Measurements from ENCODE around the gene PLXNB3.

Gene PLXNB3

DNA sequence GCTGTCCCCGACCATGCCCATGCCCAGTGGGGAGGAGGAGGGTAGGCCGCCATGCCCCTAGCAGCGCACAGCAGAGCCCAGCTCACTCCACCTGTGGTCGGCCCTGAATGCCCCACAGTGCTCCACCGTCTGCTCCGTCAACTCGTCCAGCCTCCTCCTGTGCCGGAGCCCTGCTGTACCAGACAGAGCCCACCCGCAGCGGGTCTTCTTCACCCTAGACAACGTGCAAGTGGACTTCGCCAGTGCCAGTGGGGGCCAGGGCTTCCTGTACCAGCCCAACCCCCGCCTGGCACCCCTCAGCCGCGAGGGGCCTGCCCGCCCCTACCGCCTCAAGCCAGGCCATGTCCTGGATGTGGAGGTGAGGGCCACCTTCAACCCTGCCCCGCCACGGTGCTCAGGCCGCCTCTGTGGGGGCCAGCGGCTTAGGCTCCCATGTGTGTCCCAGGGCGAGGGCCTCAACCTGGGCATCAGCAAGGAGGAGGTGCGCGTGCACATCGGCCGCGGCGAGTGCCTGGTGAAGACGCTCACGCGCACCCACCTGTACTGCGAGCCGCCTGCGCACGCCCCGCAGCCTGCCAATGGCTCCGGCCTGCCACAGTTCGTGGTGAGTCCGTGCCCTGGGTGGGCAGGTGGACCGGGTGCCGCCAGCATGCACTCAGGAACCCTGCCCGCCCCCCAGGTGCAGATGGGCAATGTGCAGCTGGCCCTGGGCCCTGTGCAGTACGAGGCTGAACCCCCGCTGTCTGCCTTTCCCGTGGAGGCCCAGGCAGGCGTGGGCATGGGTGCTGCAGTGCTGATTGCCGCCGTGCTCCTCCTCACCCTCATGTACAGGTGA lies 9.9 kb downstream of the PLXNB3 start:
- DNase-seq (ENCODE audit: low read depth): no peak

DNA sequence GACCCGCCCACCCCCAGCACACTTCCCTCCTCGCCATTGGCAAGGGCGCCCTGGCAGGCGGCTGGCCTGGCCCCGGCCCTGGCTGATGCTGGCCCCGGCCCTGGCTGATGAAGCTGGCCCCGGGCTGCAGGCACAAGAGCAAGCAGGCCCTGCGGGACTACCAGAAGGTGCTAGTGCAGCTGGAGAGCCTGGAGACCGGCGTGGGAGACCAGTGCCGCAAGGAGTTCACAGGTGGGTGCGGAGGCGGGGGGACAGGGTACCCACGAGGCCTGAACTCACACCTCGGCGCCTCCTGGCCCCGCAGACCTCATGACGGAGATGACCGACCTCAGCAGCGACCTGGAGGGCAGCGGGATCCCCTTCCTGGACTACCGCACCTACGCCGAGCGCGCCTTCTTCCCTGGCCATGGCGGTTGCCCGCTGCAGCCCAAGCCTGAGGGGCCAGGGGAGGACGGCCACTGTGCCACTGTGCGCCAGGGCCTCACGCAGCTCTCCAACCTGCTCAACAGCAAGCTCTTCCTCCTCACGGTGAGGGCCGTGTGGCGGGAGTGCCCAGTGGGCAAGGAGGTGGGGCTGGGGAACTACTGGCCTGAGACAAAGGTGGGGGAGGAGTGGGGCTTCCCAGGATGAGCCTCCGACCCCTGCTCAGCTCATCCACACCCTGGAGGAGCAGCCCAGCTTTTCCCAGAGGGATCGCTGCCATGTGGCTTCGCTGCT lies 10.7 kb downstream of the PLXNB3 start:
- DNase-seq (ENCODE audit: low read depth): no peak

DNA sequence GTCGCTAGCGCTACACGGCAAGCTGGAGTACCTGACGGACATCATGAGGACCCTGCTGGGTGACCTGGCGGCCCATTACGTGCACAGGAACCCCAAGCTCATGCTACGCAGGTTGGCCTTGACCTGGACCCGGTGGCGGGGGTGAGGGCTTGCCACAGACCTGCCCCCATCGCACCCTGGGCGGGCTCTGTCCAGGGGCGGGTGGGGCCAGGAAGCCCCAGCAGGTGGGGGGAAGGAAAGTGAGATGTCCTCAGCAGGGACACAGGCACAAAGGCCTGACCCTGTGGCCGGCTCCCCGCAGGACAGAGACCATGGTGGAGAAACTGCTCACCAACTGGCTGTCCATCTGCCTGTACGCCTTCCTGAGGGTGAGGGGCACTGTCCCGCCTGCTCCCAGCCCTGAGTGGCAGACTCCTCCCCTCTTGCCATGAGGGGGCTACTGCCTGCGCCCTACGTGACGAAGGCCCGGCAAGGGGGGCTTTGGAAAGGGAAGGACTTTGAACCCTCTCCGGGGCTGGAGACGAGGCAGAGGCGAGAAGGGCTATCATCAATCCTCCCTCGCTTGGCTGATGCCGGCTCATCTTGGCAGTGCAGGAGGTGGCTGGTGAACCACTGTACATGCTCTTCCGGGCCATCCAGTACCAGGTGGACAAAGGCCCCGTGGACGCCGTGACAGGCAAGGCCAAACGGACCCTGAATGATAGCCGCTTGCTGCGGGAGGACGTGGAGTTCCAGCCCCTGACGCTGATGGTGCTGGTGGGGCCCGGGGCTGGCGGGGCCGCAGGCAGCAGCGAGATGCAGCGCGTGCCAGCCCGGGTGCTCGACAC lies 11.5 kb downstream of the PLXNB3 start:
- DNase-seq (ENCODE audit: low read depth): no peak

DNA sequence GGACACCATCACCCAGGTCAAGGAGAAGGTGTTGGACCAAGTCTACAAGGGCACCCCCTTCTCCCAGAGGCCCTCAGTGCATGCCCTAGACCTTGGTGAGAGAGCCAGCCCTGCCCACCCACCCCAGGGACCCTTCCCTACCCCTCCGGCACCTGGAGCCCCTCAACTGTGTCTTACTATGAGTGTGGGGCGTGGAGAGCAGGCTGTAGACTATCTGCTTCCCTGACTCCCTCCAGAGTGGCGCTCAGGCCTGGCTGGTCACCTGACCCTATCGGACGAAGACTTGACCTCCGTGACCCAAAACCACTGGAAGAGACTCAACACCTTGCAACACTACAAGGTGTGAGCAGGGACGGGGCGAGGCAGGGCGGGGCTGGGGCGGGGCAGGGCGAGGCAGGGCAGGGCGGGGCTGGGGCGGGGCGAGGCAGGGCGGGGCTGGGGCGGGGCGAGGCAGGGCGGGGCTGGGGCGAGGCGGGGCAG lies 12.1 kb downstream of the PLXNB3 start:
- DNase-seq (ENCODE audit: low read depth): no peak

DNA sequence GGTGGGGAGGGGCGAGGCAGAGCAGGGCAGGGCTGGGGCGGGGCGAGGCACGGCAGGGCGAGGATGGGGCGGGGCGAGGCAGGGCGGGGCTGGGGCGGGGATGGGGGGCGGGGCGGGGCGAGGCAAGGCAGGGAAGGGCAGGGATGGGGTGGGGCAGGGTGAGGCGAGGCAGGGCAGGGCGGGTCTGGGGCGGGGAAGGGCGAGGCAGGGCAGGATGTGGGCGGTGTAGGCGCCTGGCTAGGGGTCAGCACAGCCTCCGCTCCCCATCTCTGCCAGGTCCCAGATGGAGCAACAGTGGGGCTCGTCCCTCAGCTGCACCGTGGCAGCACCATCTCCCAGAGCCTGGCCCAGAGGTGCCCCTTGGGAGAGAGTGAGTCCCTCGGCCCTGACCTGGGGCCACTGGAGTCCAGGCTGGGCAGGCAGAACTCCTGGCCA lies 12.6 kb downstream of the PLXNB3 start:
- no peak for DNase-seq (ENCODE audit: low read depth)

DNA sequence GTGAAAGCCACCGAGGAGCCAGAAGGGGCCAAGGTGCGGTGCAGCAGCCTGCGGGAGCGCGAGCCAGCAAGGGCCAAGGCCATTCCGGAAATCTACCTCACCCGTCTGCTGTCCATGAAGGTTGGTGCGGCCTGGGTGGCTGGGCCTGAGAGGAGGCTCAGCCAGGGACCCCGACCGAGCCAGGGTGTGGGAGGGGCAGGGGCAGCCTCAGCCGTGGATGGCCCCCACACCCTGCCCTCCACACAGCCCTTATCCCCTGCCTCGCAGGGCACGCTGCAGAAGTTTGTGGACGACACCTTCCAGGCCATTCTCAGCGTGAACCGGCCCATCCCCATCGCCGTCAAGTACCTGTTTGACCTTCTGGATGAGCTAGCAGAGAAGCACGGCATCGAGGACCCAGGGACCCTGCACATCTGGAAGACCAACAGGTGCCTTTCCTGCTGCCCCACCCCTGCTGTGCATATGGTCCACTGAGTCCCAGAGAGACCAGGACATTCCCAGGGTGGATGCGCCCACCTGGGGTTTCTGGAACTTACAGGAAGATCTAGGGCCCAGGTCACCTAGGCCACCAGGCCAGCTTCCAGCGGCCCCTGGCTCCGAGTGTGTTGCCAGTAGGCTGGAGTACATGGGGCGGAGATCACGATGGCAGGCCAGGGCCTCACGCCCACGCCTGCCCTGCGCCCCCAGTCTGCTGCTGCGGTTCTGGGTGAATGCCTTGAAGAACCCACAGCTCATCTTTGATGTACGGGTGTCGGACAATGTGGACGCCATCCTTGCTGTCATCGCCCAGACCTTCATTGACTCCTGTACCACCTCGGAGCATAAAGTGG lies 13.4 kb downstream of the PLXNB3 start:
- DNase-seq (ENCODE audit: low read depth): no peak

DNA sequence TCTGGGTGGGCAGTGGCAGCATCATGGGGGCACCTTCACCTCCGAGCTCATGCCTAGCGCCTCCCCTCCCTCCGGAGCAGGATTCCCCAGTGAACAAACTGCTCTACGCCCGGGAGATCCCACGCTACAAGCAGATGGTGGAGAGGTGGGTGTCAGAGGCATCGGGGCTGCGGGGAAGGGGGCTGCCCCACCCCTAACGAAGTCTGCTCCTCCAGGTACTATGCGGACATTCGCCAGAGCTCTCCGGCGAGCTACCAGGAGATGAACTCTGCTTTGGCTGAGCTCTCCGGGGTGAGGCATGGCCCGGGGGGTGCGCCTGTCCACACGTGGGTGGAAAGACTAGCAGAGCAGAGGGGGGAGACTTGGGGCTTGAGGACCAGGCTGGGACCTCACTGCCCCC lies 14.1 kb downstream of the PLXNB3 start:
- DNase-seq (ENCODE audit: low read depth): no peak

DNA sequence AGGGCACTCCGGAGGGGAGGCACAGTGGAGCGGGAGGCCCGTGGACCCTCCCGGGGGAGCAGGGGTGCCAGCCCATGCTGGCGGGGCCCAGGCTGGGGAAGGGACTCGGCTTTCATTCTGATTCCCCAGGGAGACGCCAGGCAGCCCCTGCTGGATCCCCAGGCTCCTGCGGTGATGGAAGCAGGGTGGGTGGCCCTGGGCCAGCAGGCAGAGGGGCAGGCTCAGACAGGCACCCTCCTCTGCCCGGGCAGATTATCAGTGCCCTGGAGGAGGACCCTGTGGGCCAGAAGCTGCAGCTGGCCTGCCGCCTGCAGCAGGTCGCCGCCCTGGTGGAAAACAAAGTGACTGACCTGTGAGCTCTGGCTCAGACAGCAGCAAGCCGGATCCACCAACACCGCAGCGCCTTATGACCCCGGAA lies 14.6 kb downstream of the PLXNB3 start:
- no peak for DNase-seq (ENCODE audit: low read depth)

DNA sequence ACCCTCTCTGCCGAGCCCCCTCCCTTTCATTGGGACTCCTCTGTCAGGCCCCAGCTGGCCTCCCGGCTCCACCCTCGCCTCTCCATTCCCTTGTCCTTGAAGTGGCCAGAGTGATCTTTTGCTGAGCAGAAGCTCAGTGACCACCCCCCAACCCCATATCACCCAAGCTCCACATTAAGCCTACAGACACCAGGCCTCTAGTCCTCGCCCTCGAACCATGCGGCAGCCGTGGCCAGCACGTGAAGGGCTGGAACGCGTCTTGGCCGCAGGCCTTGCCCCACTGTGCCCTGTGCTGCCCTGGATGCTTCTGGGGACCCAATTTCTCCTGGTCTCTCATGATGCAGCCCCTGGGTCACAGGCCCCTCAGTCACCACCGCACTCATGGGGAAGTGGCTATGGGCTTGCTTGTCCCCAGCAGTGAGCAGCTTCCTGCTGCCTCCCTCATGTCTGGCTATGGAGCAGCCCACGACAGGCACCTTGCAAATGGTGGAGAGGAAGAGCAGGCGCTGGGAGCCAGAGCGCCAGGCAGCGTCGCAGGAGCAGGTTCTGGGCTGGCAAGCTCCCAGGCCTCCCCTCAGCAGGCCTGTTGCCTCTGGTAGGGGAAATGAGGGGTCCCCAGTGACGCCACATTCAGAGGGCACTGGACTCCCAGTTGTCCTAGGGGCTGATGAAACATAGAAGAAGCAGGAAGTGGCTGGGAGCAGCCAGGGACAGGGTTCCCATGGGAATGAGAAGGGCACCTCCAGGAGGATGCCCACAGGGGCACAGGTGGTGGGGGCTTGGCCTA lies 16.0 kb downstream of the PLXNB3 start:
- DNase-seq (ENCODE audit: low read depth): no peak

DNA sequence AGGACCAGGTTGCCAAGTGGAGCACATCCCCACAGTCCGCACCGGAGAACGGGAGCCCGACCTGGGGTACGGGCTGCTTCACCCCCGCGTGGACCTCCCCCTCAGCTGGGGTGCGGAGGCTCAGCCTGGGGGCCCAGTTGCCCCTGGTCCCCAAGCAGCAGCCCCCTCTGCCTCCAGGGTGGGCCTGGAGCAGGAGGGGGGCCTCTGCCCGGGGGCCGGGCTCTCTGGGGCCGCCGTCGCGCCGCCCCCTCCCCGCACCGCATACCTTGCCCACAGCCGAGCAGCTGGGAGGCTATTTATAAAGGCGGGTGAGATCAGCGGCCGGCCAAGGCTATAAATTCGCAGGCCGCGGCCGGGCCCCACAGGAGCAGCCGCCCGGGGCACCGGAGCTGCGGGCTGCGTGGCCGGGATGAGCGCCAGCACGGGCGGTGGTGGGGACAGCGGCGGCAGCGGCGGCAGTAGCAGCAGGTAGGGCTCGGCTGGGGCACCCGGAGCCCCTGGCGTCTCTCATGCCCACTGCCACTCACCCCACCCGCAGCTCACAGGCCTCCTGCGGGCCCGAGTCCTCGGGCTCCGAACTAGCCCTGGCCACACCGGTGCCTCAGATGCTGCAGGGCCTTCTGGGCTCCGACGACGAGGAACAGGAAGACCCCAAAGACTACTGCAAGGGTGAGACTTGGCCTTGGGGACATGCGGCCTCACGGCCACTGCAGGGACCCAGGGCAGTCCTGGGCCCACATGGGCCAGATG lies 16.8 kb downstream of the PLXNB3 start, which contains the start of gene SRPK3:
Gene SRPK3, plus strand, starts transcription at position 364 of the 750 bp plus-strand sequence. Its CDS starts 46 bp downstream, at position 410.
- DNase-seq (ENCODE audit: low read depth): no peak

DNA sequence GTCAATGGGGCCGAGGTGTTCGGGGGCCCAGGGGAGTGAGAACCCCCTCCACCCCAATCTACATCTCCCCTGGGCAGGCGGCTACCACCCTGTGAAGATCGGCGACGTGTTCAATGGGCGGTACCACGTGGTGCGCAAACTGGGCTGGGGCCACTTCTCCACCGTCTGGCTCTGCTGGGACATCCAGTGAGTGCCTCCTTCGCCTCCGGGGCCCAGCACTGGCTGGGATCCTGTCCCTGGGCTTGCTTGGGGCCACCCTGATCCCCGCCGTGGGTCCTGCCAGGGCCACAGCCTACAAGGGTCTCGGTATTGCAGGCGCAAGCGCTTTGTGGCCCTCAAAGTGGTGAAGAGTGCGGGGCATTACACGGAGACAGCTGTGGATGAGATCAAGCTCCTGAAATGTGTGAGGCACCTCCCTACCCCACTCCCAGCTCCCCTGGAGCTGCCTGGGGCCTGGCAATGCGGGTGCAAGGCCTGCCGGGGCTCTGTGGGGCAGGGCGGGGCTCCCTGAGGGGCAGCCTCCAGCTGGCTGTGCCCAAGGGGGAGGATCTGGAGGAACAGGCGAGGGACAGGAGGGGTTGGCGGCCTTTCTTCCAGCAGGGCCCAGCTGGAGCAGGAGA lies 17.5 kb downstream of the PLXNB3 start:
- no peak for DNase-seq (ENCODE audit: low read depth)

DNA sequence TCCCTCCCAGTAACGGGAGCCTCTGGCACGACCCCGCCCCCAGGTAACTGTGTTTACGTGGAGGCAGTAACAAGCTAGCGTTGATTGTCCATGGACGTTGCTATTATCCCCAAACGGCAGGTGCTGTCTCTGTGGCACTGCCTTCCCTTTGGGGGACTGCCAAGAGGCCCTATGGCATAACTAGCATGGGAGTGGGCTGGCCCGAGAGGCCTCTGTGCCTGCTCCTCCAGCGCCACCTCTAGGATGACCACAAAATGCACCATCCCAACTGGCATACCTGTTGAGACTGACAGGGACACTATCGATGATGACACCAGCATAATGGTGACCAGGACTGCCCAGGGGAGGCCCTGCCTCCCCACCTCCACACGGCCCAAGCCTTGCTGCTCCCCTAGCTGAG lies 18.3 kb downstream of the PLXNB3 start:
- DNase-seq (ENCODE audit: low read depth): no peak

DNA sequence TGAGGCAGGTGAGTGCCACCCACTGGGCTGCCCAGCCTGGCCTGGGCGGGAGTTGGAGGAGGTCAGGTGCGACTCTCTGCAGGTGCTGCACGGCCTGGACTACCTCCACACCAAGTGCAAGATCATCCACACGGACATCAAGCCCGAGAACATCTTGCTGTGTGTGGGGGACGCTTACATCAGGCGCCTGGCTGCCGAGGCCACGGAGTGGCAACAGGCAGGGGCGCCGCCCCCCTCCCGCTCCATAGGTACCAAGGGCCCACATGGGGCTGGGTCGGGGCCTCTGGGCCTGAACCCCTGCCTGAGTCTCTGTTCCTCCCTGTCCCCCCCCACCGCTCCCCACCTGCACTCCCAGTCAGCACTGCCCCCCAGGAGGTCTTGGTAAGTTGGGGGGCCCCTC lies 18.8 kb downstream of the PLXNB3 start:
- no peak for DNase-seq (ENCODE audit: low read depth)

DNA sequence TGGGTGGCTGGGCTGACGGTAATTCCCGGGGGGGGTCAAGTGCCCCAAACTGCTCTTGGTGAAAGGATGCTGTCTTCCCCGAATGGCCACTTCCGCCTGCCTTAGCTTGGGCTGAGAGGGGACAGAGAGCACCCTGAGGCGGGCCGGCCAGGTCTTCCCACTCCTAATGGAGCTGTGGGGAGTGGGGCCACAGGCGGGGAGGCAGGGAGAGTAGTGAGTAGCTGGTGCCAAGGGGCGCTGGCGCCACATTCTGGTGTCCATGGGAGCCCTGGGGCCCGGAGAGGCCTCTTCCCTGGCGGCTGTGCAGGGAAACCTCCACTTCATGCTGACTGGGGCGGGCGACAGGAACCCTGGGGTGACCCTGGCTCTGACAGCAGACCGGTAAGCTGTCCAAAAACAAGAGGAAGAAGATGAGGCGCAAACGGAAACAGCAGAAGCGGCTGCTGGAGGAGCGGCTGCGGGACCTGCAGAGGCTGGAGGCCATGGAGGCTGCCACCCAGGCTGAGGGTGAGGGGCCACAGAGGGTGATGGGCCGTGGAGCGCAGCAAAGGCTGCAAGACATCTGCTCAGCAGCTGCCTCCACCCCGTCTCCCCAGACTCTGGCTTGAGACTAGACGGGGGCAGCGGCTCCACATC lies 19.4 kb downstream of the PLXNB3 start:
- DNase-seq (ENCODE audit: low read depth): no peak

DNA sequence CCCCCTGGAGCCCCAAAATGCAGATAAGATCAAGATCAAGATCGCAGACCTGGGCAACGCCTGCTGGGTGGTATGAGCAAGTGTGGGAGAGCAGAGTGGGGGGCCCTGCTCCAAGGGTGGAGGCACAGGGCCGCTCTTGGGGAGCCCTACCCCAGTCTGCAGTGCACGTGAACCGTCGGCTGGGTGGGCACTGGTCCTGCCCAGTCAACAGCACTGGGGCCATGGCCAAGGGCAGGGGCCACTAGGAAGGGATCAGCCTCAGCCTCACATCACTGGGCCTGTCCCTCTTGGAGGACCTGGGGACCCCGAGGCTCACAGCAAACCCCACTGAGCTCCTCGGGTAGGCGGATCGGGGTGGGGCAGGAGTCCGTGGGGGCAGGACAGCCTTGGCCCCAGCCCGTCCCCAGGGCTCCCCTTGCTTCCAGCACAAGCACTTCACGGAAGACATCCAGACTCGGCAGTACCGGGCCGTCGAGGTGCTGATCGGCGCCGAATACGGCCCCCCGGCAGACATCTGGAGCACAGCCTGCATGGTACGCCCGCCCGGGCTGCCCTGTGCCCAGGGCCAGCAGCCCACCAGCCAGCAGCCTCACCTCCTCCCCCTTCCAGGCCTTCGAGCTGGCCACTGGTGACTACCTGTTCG lies 20.4 kb downstream of the PLXNB3 start:
- no peak for DNase-seq (ENCODE audit: low read depth)

DNA sequence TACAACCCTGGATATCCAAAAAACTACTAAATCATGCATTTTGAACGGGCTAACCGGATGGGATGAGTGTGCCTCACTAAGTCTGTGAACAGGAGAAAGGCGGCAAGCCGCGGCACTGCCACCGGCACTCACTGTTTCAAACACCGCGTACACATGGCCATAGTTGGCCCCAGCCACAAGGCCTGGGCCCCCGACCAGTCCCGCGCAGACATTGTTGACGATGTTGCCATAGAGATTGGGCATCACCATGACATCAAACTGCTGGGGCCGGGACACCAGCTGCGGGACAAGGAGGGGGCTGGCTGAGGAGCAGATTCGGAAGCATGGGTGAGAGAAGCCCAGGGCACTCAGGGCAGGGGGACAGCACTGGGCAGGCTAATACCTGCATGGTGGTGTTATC lies 22.6 kb downstream of the PLXNB3 start:
- no peak for DNase-seq (ENCODE audit: low read depth)

DNA sequence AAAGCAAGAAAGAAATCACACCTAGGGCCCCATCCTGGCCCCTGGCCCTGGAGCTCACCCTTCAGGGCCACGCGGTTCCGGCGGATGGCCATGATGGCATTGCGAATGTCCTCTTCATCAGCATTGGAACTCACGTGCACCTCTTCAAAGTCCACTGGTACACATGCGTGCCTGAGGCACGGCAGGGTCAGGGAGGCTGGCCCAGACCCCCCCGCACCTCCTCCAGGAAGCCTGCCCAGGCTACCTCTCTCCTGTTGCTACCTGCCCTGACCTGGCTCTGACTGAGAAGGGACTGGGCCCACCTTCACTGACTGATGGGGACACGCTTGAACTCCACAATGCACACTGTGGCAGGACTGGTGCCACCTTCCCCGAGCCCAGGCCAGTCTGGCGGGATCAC lies 25.6 kb downstream of the PLXNB3 start:
- no peak for DNase-seq (ENCODE audit: low read depth)

DNA sequence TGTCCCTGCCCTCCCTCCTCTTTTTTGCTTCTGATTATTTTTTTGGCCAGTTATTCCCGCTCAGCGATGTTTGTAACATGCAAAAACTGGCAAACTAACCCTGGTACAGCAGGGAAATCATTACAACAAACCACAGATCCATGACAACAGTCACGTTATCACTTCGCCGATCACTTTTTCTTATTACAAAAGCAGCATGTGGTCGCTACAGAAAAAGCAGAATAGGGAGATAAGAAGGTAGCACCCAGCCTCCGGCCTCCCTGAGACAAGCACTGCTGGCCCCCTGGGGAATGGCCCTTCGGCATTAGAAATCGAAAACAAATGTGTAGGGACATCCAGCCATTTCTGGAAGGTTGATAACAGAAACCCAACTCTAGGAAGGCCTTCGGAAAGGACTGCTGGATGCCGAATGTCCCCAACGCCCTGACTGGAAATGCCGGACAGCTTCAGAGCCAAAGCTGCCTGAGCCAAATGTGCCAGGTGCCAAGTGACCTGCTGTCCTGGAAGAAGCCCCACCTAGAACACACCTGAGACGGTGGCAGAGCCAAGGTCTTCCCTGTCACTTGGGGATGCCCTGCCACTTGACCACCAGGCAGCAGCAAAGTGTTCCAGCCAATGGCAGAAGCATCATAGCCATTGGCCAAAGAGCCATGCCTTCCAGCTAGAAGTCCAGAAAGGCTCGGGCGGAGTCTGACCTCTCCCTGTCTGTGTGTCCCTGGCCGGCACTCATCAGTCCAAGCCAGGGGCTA lies 27.2 kb downstream of the PLXNB3 start:
- DNase-seq (ENCODE audit: low read depth): no peak
